Activated CD8-positive, alpha-beta T cell treated with anti-CD3 and anti-CD28 coated beads for 36 hours (primary cell): ENCODE data around the gene SMARCA2. TPM values are rescaled to one million over a fixed set of nuclear protein-coding genes. Genes with fewer than 3 reads are reported as not detected.
A peak's percentile ranks its signal among the peaks of the same experiment; 100 is the strongest.

Source experiments
- ATAC-seq: fragments of 200-7000 bp; cut with Tn5 transposase; one replicate; pipeline ENCODE4 v1.10.0; 2021; ENCODE audit warnings: mild to moderate bottlenecking, moderate library complexity
- CTCF ChIA-PET: fragments of 350-600 bp; sonication (Branson Sonifier 250); formaldehyde crosslinking; loops from one replicate; lab custom pipeline; 2021; ENCODE audit warnings: antibody characterized with exemption; lab: Charles Lee
- POLR2A ChIA-PET: fragments of 350-600 bp; sonication (Branson Sonifier 250); formaldehyde crosslinking; loops from one replicate; lab custom pipeline; 2021; ENCODE audit warnings: antibody characterized with exemption; lab: Charles Lee
- DNase-seq: peaks from one replicate; pipeline ENCODE4 v3.0.0-alpha.2; 2020
- H3K27ac Mint-ChIP-seq: one replicate; pipeline ENCODE4 v1.8.0; 2021; ENCODE audit warnings: mild to moderate bottlenecking, mixed read lengths
- H3K27me3 Mint-ChIP-seq: one replicate; pipeline ENCODE4 v1.8.0; 2021; ENCODE audit warnings: mixed read lengths
- H3K36me3 Mint-ChIP-seq: one replicate; pipeline ENCODE4 v1.8.0; 2021; ENCODE audit warnings: low read depth, mixed read lengths
- H3K4me1 Mint-ChIP-seq: one replicate; pipeline ENCODE4 v1.8.0; 2021; ENCODE audit warnings: low read depth, mixed read lengths
- H3K4me3 Mint-ChIP-seq: one replicate; pipeline ENCODE4 v1.8.0; 2021; ENCODE audit warnings: mild to moderate bottlenecking, moderate library complexity, mixed read lengths
- H3K9me3 Mint-ChIP-seq: one replicate; pipeline ENCODE4 v1.8.0; 2021; ENCODE audit warnings: mixed read lengths
- intact Hi-C: fragments of 100-400 bp; cut with micrococcal nuclease; formaldehyde crosslinking; loops from one replicate; pipeline ENCODE4 v1.10.0; 2022
- total RNA-seq, 2 experiments: library from RNA; stranded (reverse); gene quantifications; one replicate each; pipeline ENCODE4 v1.2.3, GENCODE V29; 2021
- TF ChIP-seq, protein P1 (sequence below): fragments of 200-600 bp; IDR thresholded peaks from one replicate; pipeline ENCODE4 v1.8.0; 2022; ENCODE audit warnings: antibody characterized with exemption, mild to moderate bottlenecking

Gene SMARCA2
- total RNA-seq, 2 experiments from 2014 or later: 94.7 to 99.4 TPM

DNA sequence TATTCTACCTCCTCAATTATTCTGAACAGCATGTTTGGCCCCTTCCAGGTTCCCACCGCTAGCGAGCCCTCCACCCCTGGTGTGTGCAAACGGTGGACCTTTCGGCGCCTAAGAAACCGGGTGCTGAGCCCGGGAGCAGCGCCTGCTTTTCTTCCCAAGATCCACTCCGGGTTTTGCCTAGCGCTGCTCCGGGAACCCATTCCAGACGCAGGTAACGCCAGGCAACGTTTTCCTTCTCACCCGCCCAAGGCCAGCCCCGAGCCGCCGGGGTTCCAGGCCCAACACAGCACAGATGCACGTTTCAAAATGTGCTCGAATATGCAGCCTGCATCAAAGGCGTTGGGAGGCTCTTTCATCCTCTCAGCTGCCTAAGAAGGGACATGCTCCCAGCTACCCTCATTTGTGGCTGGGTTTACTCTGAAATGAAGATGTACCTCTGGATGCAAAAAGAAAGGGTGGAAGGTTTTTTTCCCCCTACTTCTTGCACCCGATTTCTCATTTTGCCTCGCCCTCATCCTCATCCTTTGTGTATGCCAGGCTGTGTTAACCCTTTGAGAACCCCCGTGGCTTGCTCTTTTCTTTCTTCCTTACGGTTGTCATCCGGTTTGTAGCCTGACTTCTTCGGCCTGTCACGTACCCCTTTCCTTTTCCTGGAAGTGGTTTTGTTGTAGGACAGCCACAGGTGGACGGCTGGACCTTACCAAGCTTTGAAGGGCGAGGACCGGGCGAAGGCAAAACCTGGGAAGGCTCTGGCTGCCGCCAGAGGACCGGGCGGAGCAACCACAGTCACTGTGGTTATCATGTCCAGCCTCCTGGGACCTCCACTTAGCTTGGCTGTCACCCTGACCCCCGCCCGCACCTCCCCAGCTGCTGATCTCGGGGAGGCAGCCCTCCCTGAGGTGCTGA, 226.9 kb downstream of the SMARCA2 start:
- Mint-ChIP-seq H3K27ac (peak overlapping the region; percentile 23), H3K4me1 (peaks cover 15% of the 10 kb centered on the region), H3K4me3 (peak overlapping the region; percentile 76), H3K9me3 (peaks cover 4% of the 10 kb centered on the region), H3K36me3 (no peaks in the 10 kb centered on the region), H3K27me3 (peaks cover 14% of the 10 kb centered on the region)
- peak; percentile 98 for ATAC-seq
- intact Hi-C loops: no loop called here
- TF ChIP-seq, protein P1, sequence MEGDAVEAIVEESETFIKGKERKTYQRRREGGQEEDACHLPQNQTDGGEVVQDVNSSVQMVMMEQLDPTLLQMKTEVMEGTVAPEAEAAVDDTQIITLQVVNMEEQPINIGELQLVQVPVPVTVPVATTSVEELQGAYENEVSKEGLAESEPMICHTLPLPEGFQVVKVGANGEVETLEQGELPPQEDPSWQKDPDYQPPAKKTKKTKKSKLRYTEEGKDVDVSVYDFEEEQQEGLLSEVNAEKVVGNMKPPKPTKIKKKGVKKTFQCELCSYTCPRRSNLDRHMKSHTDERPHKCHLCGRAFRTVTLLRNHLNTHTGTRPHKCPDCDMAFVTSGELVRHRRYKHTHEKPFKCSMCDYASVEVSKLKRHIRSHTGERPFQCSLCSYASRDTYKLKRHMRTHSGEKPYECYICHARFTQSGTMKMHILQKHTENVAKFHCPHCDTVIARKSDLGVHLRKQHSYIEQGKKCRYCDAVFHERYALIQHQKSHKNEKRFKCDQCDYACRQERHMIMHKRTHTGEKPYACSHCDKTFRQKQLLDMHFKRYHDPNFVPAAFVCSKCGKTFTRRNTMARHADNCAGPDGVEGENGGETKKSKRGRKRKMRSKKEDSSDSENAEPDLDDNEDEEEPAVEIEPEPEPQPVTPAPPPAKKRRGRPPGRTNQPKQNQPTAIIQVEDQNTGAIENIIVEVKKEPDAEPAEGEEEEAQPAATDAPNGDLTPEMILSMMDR: no peak
- peak; percentile 73 for DNase-seq
- CTCF ChIA-PET: no interaction called here
- POLR2A ChIA-PET: no interaction called here

DNA sequence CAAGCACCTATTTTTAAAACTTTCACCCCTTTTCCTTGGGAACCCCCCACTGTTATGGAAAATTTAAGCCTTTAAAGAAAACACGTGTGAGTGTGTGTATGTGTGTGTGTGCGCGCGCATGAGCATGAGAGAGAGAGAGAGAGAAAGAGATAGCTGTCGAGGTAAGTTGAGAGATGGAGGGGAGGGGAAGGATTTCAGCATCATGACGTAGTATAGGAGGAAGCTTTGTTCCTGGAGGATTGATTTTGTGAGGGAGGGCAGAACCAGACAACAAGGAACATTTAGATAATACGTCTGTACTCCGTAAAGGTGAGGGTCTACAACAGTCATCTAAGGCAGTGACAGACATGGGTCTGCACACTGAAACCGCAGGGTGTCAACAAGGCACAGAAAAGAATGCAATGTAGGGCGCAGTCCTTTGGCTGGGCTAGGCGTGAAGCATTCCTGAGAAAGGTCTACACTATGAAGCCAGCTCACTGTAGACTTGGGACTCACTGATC, 227.7 kb downstream of the SMARCA2 start:
- H3K9me3 Mint-ChIP-seq: peaks cover 4% of the 10 kb centered on the region
- ChIA-PET POLR2A (no interaction called here), CTCF (no interaction called here)
- TF ChIP-seq, protein P1: no peak
- peak; percentile 18 for DNase-seq
- H3K4me1 Mint-ChIP-seq: peaks cover 15% of the 10 kb centered on the region
- no peak for ATAC-seq
- no peaks in the 10 kb centered on the region for H3K36me3 Mint-ChIP-seq
- peaks cover 14% of the 10 kb centered on the region for H3K27me3 Mint-ChIP-seq
- intact Hi-C loops: no loop called here
- H3K4me3 Mint-ChIP-seq: peak overlapping the region; percentile 76
- no peak overlapping the region for H3K27ac Mint-ChIP-seq
